Measurements from ENCODE around the gene LRFN3.

The LRFN3 gene

DNA sequence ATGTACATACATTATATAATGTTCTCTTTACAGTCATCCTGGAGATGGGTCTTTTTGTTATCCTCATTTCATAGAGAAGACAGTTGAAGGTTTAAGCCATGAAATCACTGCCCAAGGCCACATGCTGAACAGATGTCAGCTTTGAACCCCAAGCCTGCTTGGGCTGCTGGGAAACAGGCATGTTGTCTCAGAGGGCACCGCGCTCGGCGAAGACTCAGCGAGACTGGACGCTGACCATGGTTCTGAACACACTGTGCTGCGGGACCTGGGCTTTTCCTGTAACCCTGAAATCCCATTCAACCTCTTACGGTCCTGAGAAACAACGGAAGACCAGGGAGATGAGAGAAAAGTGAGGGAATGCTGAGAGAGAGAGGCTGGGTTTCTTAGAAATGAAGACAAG is 27.3 kb downstream of the LRFN3 start:
- no peak overlapping the region for H3K4me3 ChIP-seq (ENCODE audit: low read length)
- peaks cover under 1% of the 10 kb centered on the region; the same call in 1 of the 2 replicates for H3K27me3 ChIP-seq (ENCODE audit: control insufficient read depth, low read length)
- H3F3A ChIP-seq (ENCODE audit: control insufficient read depth, insufficient read depth): no peaks in the 10 kb centered on the region; the same call in 1 of the 2 replicates
- no peaks in the 10 kb centered on the region for H3K9me2 ChIP-seq (replicated peaks; ENCODE audit: control insufficient read depth, low read length)
- no peaks in the 10 kb centered on the region for H4K20me1 ChIP-seq (ENCODE audit: control insufficient read depth, insufficient read depth, low read depth, low read length)
- H3K27ac ChIP-seq (ENCODE audit: low read depth, low read length): no peak overlapping the region
- H3K4me1 ChIP-seq (ENCODE audit: control insufficient read depth, low read length): no peaks in the 10 kb centered on the region
- no peaks in the 10 kb centered on the region for H3K79me2 ChIP-seq (ENCODE audit: control insufficient read depth, low read length)
- H3K9me3 ChIP-seq (ENCODE audit: control insufficient read depth, insufficient read depth, low read length): no peaks in the 10 kb centered on the region
- no peaks in the 10 kb centered on the region for H3K36me3 ChIP-seq (ENCODE audit: control insufficient read depth, low read length)
- TF ChIP-seq, protein P1, sequence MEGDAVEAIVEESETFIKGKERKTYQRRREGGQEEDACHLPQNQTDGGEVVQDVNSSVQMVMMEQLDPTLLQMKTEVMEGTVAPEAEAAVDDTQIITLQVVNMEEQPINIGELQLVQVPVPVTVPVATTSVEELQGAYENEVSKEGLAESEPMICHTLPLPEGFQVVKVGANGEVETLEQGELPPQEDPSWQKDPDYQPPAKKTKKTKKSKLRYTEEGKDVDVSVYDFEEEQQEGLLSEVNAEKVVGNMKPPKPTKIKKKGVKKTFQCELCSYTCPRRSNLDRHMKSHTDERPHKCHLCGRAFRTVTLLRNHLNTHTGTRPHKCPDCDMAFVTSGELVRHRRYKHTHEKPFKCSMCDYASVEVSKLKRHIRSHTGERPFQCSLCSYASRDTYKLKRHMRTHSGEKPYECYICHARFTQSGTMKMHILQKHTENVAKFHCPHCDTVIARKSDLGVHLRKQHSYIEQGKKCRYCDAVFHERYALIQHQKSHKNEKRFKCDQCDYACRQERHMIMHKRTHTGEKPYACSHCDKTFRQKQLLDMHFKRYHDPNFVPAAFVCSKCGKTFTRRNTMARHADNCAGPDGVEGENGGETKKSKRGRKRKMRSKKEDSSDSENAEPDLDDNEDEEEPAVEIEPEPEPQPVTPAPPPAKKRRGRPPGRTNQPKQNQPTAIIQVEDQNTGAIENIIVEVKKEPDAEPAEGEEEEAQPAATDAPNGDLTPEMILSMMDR (IDR thresholded peaks at IDR 0.05; ENCODE audit: low read depth, low read length, poor library complexity, severe bottlenecking): no peak
- no peak for TF ChIP-seq EZH2phosphoT487 (IDR thresholded peaks at IDR 0.05; ENCODE audit: borderline replicate concordance, low read length)
- no peak overlapping the region for H3K4me2 ChIP-seq (ENCODE audit: low read length)

DNA sequence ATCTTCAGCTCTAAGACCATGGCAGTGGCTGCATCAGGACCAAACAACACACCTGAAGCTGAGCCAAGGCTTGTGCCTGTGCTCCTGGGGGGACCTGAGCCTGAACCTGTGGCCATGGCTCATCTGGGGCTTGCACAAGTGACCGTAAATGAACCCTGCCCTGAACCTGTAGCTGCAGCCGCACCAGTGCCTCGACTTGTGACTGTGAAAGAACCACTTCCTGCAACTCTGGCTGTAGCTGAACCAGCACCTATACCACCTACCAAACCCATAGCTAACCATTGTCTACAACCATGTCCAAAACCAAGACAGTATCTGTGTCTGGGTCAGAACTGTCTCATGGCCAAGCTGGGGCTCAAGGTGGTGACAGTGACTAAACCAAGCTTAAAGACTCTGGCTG is 30.6 kb downstream of the LRFN3 start:
- no peaks in the 10 kb centered on the region for H3K9me2 ChIP-seq (replicated peaks; ENCODE audit: control insufficient read depth, low read length)
- H3K27me3 ChIP-seq (ENCODE audit: control insufficient read depth, low read length): no peaks in the 10 kb centered on the region
- H3K4me1 ChIP-seq (ENCODE audit: control insufficient read depth, low read length): no peaks in the 10 kb centered on the region
- no peak overlapping the region for H3K4me3 ChIP-seq (ENCODE audit: low read length)
- no peaks in the 10 kb centered on the region for H3K9me3 ChIP-seq (ENCODE audit: control insufficient read depth, insufficient read depth, low read length)
- H3F3A ChIP-seq (ENCODE audit: control insufficient read depth, insufficient read depth): no peaks in the 10 kb centered on the region; the same call in 1 of the 2 replicates
- TF ChIP-seq, protein P1 (IDR thresholded peaks at IDR 0.05; ENCODE audit: low read depth, low read length, poor library complexity, severe bottlenecking): no peak
- TF ChIP-seq EZH2phosphoT487 (IDR thresholded peaks at IDR 0.05; ENCODE audit: borderline replicate concordance, low read length): no peak
- no peak overlapping the region for H3K27ac ChIP-seq (ENCODE audit: low read depth, low read length)
- H3K4me2 ChIP-seq (ENCODE audit: low read length): no peak overlapping the region
- no peaks in the 10 kb centered on the region for H4K20me1 ChIP-seq (ENCODE audit: control insufficient read depth, insufficient read depth, low read depth, low read length)
- no peaks in the 10 kb centered on the region for H3K79me2 ChIP-seq (ENCODE audit: control insufficient read depth, low read length)
- H3K36me3 ChIP-seq (ENCODE audit: control insufficient read depth, low read length): no peaks in the 10 kb centered on the region

DNA sequence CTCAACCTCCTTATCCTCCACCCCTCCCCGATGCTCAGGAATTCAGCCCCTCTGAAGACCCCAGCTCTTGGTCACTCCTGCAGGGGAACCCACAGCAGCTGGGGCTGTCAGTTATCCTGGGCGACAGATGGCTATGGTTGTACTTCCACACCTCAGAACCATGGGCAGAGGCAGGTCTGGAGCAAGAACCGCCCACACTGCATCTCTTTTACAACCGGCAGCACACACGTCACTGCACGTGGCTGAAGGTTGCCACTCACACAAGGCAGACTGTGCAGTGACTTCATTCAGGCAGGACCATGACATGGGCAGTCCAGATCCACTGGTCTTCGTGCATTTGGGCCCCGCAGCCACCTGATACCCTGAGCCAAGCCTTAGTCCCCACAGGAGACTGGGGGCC is 37.3 kb downstream of the LRFN3 start:
- Histone ChIP-seq H3K27me3 (ENCODE audit: control insufficient read depth, low read length) (no peaks in the 10 kb centered on the region), H3K4me3 (ENCODE audit: low read length) (no peak overlapping the region), H3K9me2 (replicated peaks; ENCODE audit: control insufficient read depth, low read length) (no peaks in the 10 kb centered on the region), H3F3A (ENCODE audit: control insufficient read depth, insufficient read depth) (no peaks in the 10 kb centered on the region), H3K27ac (ENCODE audit: low read depth, low read length) (no peak overlapping the region), H4K20me1 (ENCODE audit: control insufficient read depth, insufficient read depth, low read depth, low read length) (no peaks in the 10 kb centered on the region), H3K79me2 (ENCODE audit: control insufficient read depth, low read length) (no peaks in the 10 kb centered on the region), H3K4me2 (ENCODE audit: low read length) (no peak overlapping the region), H3K9me3 (ENCODE audit: control insufficient read depth, insufficient read depth, low read length) (no peaks in the 10 kb centered on the region), H3K4me1 (ENCODE audit: control insufficient read depth, low read length) (no peaks in the 10 kb centered on the region), H3K36me3 (ENCODE audit: control insufficient read depth, low read length) (no peaks in the 10 kb centered on the region)
- TF ChIP-seq, protein P1 (IDR thresholded peaks at IDR 0.05; ENCODE audit: low read depth, low read length, poor library complexity, severe bottlenecking): no peak
- no peak for TF ChIP-seq EZH2phosphoT487 (IDR thresholded peaks at IDR 0.05; ENCODE audit: borderline replicate concordance, low read length)

Data from DOHH2 (cell line).